MM.1S (cell line): ENCODE data around the gene GABRG3.

ENCODE experiments used
- EZH2 ChIP-seq: fragments of 300-600 bp; sonication (generic); optimal IDR thresholded peaks from 2 replicates; pipeline ENCODE3; 2017; ENCODE audit warnings: low read depth, mild to moderate bottlenecking, antibody characterized with exemption, low read length, mixed read lengths
- EZH2phosphoT487 ChIP-seq: fragments of 300-600 bp; sonication (generic); IDR thresholded peaks from 2 replicates; pipeline ENCODE4 v1.6.1; 2018; ENCODE audit warnings: antibody characterized with exemption, low read length
- TF ChIP-seq, protein P1 (sequence below): fragments of 300-600 bp; sonication (generic); IDR thresholded peaks from 2 replicates; pipeline ENCODE4 v1.5.1; 2016; ENCODE audit warnings: antibody characterized with exemption, low read length, mixed read lengths

DNA sequence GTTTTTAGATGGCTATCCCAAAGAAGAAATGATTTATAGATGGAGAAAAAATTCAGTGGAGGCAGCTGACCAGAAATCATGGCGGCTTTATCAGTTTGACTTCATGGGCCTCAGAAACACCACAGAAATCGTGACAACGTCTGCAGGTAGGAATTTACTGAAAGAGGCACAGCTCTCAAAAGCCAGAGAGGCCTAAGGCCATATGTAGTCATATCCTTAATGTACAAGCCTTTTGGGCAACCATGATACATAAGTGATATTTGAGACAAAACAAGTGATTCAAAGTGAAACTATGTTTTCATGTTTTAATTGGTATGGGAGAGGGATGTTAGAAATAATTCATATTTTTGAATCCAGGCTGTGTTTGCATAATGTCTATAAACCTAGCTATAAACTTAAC is 509.7 kb downstream of the GABRG3 start:
- TF ChIP-seq, protein P1, sequence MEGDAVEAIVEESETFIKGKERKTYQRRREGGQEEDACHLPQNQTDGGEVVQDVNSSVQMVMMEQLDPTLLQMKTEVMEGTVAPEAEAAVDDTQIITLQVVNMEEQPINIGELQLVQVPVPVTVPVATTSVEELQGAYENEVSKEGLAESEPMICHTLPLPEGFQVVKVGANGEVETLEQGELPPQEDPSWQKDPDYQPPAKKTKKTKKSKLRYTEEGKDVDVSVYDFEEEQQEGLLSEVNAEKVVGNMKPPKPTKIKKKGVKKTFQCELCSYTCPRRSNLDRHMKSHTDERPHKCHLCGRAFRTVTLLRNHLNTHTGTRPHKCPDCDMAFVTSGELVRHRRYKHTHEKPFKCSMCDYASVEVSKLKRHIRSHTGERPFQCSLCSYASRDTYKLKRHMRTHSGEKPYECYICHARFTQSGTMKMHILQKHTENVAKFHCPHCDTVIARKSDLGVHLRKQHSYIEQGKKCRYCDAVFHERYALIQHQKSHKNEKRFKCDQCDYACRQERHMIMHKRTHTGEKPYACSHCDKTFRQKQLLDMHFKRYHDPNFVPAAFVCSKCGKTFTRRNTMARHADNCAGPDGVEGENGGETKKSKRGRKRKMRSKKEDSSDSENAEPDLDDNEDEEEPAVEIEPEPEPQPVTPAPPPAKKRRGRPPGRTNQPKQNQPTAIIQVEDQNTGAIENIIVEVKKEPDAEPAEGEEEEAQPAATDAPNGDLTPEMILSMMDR: no peak
- TF ChIP-seq EZH2 (no peak), EZH2phosphoT487 (no peak)
